Measurements from ENCODE around the gene FAM149A. TPM values are rescaled to one million over a fixed set of nuclear protein-coding genes. Genes with fewer than 3 reads are reported as not detected.

FAM149A gene
- total RNA-seq, 1 experiment from 2014 or later = 8.9 TPM

DNA sequence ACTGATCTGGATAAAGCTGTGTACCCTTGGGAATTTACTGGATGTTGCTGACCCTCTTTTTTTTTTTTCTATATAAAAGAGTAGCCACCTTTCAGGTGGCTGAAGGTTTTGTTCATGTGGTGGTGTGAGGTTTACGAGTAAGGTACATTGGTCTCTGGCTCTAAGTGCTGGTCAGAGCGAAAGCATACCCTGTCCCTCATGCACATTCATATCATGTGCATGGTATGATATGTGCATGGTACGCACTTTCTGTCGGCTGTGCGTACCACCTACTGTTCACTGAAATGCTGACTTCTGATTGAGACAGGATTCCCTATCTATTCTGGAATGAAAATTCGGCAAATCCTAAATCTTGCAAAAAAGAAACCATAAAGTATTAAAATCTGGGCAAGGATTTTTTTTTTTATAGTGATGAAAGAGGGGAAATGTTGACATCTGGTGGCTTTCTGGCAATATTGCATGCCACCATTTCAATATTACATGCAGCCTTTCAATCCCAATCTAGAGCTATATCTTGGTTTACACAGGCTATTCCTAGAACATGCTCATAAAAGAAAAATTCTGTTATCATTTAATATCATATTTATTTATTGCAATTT, 32.8 kb downstream of the FAM149A start:
- ATAC-seq = no peak
- POLR2A ChIA-PET = interaction anchor here (0.7 to 2.3 kb wide), 5 partner anchors 9 to 498 kb away, joined by 3 to 7 read pairs (median 3); no protein-coding TSS in a partner anchor
- no TSS peak for BruUV-seq (replicated peaks)

More for the DNA sequence above, 32.8 kb downstream of the FAM149A start:
- Histone ChIP-seq H3K4me3 (replicated peaks in 1 of 2; ENCODE audit: low read depth in 1 of 2, low read length in 2 of 2) (no peak overlapping the region), H2AFZ (ENCODE audit: low read depth, low read length, poor library complexity, severe bottlenecking) (no peak overlapping the region), H3K79me2 (ENCODE audit: insufficient read depth, low read length) (no peaks in the 10 kb centered on the region), H3K9me3 (ENCODE audit: control insufficient read depth in 1 of 2, insufficient read depth in 1 of 2, low read depth in 1 of 2, low read length in 2 of 2) (no peaks in the 10 kb centered on the region), H3K27me3 (ENCODE audit: insufficient read depth, low read length) (no peaks in the 10 kb centered on the region), H3K9me2 (ENCODE audit: insufficient read depth) (no peaks in the 10 kb centered on the region), H3K27ac (ENCODE audit: low read depth, low read length) (no peak overlapping the region), H3K4me1 (ENCODE audit: control insufficient read depth in 1 of 2, insufficient read depth in 2 of 2, low read length in 2 of 2) (peaks cover 9 to 11% of the 10 kb centered on the region in 2 experiments), H4K20me1 (ENCODE audit: insufficient read depth) (no peaks in the 10 kb centered on the region), H3K36me3 (ENCODE audit: control insufficient read depth in 1 of 2, insufficient read depth in 2 of 2, low read length in 2 of 2) (no peaks in the 10 kb centered on the region), H3K9ac (ENCODE audit: low read length) (no peak overlapping the region), H3K4me2 (ENCODE audit: low read length) (no peak overlapping the region)
- DNase-seq (ENCODE audit: low read depth, low spot score) = peak; percentile 12
- CTCF ChIA-PET = interaction anchor here (0.6 to 3.5 kb wide), 25 partner anchors 9 to 1034 kb away, joined by 3 to 97 read pairs (median 4); partner anchors contain the start of gene TLR3
- intact Hi-C loops (cut with micrococcal nuclease) = loop anchor here (1.0 kb wide), 2 partner anchors 69 to 496 kb away; no protein-coding TSS in a partner anchor
- RAD21 ChIA-PET (ENCODE audit: low non-redundant PET in 1 of 2, low total read pairs in 2 of 2, uncharacterized antibody in 2 of 2, unreplicated experiment in 2 of 2) = interaction anchor here (0.7 to 1.9 kb wide), 6 partner anchors 10 to 497 kb away, joined by 3 to 10 read pairs (median 6); partner anchors contain the start of gene TLR3 (in 1 of the 2)
- peak; percentile 60 to 65 (median 60) for TF ChIP-seq CTCF (IDR thresholded peaks at IDR 0.05 in 2 of 3, conservative IDR thresholded peaks at IDR 0.05 in 1 of 3; ENCODE audit: borderline replicate concordance in 1 of 3, insufficient read depth in 1 of 3, low read depth in 2 of 3, low read length in 2 of 3)
- no peak for TF ChIP-seq TCF7L2 (IDR thresholded peaks at IDR 0.05; ENCODE audit: borderline replicate concordance, extremely low read depth, insufficient read depth, insufficient read length)
- TF ChIP-seq RAD21 (IDR thresholded peaks at IDR 0.05; ENCODE audit: low read depth) = peak; percentile 71

Data from HCT116 (cell line).